Renal cortical epithelial cell (primary cell): ENCODE data around the gene GGA3. TPM values are rescaled to one million over a fixed set of nuclear protein-coding genes. Genes with fewer than 3 reads are reported as not detected.

ENCODE experiments used
- DNase-seq: peaks from one replicate; pipeline ENCODE4 v3.0.0-alpha.2; 2011; ENCODE audit warnings: low read depth
- total RNA-seq: library from RNA; depleted of rRNA; stranded (reverse); fragments of >200 nt; gene quantifications from 2 replicates; pipeline ENCODE4 v1.2.3, GENCODE V29; 2014

The GGA3 gene
- total RNA-seq, 1 donor from 2014 or later: 25.8 TPM

DNA sequence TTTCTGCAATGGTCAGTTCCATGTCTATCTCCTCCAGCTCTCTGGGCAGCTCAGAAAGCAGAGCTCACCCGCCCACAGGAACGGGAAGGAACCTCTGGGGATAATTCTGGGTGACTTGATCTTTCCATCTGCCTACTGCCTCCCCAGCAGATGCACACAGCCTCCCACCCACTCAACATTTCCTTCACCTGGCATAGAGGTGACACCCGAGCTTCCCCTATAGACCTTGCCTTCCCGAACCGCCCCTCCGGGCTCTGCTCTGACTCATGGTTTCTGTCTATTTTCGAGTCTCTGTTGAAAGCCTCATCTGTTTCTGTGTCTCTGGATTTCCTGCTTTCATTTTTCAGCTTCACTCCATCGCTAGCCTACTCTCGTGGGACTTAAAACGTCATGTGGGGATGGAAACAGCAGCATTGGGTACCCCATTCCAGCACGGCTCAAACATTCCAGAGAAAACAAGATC lies 11.4 kb downstream of the GGA3 start:
- peak; percentile 39 for DNase-seq

DNA sequence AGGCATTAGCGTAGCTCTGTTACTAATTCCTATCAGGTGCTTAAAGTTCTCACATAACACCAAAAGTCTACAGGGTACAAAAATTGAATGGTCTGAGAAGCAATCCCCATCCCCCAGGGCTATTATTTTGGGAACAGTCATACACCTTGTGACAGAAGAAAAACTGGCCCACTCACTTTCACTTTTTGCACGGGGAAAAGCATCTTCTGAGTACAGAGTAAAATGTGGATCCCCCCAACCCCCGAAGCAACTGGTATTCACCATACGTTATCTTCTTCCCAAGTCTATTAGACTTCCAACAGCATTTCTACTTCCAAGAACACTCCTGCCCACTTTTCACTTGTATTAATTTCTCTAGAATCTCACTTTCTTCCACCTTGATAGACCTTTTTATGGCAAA lies 11.8 kb downstream of the GGA3 start:
- DNase-seq: no peak

DNA sequence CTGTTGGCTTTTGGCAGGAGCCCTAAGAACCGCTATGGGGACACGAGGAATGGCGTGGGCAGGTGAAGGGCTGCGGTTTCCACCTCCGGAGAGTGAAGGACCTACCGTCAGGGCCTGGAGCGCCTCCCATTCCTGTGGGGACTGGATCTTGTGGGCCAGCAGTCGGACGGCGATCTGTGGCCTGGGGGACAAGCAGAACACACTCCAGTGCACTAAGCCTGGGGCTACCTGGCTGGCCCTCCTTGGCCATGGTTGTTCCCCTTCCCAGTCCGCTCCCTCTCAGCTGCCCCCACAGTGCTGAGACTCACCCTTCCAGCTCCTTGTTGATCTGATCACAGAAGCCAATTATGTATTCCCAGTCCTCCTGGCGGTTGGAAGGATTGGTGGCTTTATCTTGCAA lies 15.0 kb downstream of the GGA3 start:
- no peak for DNase-seq

DNA sequence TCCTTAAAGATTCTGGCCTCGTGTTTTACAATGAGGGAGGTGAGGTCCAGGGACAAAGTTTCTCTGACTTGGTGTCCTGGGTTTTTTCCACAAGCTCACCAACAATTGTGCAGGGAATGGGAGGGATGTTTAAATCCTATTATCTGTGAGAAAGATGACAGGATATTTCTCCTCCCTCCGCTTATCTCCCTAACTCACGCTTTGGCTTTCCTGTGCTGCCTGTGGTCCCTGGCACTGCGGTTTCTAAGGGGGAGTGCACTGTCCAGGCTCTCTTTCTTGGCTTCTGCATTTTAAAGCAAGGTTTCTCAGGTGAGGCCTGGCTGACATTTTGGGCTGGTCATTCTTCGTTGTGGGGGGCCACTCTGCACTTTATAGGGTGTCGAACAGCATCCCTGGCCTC lies 16.4 kb downstream of the GGA3 start:
- DNase-seq: no peak

DNA sequence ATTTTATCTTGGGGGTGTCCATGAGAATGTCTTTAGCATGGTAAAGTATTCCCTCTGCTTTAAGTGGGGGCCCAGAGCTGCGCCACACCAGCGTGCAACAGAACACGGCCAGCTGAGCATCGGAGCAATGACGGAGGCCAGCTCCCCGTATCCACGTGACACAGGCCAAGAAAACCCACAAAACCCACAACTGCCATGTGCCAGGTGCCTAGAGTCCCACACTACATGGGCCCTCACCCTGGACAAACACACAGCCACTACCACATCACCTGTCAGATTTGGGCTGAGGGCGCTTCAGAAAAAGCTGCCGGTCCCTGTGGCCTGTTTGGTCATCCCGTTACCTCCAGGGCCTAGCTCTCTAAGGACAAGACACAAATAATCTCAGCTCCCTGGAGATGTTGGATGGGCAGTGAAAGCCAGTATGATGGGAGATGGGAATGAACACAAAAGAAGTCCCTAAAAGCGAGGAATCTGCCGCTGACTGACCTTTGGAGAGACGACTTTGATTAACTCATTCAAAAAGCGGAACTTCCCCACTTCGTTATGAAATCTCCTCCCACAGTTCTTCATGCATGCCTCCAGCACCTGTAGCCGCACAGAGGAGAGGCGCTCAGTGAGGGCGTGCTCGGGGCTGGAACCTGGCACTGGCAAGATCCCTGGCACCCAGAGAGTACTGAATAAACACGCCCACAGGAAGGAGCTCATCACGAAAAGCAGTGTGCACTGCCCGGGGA lies 17.1 kb downstream of the GGA3 start:
- DNase-seq: no peak

DNA sequence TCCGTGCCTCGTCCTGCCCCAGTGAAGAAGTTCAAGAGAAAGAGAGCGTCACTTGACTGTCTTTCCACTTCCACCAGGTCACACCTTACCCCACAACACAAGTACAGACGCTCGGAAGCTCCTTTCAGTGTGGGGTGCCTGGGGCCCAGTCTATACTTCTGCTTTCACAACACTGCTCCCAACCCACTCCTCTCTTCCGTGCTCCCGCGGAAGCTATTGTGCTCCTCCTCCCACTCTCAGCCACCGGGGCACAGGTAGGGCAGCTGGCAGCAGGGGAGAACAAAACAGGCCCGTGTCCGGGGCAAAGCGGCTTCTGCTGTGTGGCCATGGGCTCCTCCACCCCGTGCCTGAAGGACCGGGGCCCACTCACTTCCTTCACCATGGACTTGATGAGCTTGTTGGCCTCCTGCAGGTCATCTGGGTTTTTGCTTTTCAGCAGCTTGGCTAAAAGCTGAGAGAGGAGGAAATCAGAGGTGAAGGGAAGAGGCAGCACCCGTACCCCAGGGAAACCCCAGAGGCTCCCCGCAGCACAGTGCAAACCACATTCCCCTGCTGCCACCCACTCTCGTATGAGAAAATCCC lies 18.9 kb downstream of the GGA3 start:
- no peak for DNase-seq

DNA sequence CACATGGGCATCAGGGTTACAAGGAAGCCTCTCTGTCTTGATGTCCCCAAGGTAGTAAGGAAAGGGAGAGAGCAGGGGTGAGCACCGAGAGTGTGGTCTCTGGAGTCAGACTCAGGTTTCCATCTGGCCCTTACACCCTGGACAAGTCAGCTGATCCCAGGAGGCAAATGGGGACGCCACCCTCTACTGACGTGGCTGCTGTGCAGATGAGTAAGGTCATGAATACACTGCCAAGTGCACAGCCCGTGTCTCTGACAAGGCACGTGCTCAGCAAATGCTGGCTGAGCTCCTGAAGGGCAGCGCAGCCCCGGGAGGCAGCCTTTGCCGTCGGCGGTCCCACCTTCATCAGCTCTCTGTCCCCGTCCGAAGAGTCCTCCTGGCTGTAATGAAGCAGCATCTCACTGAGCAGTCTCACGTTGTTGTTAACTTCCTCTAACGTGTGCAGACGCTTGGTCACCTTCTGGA lies 19.4 kb downstream of the GGA3 start:
- DNase-seq: no peak

DNA sequence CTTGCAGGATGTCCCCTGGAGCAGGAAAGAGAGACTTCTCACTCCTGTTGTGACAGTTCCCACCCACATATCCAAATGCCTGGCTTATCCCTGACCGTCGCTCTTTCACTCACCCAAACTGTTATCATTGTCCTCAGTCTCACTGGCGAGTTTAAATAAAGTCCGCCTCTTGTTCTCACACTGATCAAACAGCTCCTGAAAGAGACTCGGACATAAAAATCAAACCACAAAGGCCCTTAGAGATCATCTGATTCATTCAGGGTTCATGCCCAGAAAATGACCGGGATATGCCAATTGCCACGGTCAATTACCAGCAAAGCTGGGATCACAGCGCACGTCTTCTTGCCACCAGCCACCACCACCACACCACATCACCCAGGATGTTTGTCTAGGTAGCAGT lies 19.9 kb downstream of the GGA3 start:
- no peak for DNase-seq

DNA sequence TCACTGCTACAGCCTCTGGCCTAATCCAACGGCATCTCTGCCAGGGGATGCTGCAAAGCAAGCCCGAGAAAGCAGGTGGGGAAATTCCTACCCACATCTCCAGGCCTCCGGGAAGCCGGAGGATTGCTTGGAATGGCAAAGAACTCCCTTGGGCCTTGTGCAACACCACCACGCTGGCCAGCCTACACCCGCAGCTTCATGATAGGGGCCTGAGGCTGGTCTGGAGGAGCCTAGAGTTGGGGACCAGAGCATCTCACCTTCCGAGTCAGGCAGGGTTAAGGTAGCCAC lies 20.3 kb downstream of the GGA3 start:
- DNase-seq: no peak

DNA sequence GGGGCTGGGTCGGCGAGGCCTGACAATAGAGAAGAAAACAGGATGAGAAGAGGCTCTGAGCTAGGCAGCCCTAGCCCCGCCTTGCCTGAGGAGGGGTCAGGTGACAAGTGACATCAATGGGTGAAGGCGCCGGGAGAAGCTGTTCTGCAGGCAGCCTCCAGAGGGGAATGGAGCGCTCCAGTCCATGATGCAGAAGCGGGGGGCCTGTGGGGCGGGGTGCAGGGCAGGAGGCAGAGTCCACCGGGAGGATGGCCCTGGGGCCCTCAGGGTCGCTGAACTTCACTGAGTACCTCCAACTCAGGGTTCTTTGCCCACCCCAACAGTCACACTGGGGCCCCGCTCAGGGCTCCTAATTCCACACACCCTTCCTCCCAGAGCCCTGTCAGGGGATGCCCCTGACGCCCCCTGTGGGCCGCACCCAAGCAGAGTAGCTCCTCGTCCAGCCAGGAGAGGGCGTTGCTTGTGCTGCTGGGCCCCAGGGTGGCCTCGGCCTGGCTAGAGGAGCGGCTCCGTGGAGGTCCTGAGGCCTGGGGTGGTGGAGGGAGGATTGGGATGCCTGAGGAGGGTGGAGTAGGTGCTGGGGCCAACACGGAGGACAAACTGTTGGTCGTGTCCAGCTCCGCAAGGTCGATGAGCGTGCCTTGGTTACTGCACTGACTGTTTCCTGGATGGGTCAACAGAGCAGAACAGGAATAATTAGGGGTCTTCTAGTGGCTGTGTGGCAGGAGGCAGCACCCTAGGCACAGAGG lies 20.8 kb downstream of the GGA3 start:
- no peak for DNase-seq

DNA sequence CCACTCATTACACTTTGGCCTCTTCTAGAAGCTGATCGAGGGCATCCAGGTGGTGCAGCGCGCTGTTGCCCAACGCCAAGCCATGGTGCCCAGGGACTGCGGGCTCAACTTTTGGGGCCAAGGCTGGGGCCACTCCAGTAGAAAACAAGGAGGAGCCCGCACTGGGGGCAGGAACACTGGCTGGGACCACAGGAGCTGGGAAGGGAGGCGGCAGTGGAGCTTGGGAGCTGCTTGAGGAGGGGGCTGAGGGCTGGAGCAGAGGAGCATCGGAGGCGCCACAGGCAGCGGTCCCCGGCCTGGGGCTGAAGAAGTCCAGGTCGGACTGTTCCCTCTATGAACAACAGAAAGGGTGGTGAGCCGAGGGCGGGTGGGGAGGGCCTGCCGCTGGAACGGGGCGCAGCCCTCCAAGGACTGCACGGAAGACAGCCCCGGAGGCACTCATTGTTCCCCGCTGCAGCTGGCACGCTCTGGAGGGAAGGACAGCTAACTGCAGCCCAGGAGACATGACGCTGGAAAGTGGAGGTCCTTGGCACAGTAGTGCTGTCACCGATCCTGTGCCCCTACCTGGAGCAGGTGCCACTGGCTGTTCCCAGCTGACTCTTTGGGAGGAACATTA lies 21.5 kb downstream of the GGA3 start:
- DNase-seq: no peak

DNA sequence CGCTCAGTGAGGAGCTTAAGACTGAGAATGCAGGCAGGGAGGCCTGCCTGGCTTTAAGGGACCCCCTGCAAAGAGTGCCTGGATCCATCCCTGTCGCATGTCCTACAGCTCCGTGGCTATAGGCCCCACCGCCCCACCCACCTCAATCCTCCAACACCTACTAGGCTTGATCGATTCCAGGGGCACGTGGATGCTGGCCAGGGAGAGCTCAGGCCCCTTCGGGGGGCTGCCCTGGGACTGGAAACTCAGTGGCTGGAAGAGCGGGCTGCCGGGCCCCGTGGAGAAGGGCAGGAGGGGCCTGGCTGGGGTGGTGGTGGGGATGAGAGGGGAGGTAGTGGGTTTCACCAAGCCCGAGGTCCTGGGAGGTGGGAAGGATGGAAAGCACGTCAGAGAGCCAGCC lies 22.2 kb downstream of the GGA3 start:
- DNase-seq: no peak

DNA sequence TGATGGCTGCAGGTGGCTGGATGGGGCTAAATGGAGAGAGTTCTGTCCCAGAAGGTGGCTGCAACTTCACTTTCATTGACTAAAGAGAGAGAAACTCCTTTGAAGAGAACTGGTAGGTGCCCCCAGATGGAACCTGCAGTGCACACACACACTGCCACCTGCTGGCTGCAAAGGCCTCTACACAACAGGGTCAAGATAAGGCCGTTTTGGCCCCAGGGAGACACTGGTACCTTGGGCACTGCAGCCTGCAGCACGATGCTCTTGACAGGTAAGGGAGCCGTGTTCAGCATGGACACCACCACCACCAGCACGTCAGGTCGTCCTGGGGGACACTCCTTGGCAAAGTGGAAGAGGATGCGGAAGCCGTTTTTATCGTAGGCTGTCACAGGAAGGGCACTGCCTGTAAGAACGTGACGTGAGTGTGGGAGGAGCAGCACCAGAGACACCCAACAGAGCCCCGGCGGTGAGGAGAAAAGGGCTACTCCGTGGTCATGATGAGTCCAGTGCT lies 22.7 kb downstream of the GGA3 start:
- peak; percentile 58 for DNase-seq

DNA sequence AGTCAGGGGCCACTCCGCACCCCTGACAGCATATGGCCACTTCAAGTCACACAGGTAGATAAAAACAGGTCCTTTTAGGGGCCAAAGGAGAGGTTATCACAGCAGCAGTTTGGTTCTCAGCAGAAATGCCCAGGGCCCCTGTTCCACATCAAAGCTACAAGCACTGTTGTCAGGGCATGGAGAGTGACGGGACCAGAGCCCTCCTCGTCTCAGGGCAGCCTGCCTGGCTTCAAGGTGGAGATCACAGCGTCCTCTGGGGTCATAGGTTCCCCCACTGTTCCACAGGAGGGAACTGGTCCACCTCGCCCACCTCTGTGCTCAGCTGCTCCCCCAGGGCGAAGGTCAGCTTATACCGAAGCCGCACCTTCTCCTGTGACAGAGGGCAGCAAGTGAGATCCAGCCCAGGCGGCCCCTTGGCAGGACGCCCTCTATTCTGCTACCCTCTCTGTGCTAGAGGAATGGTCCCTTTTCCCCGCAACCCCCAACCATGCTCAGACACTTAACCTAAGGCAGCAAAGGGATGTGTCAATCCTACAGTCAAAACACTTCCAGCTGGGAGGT lies 23.3 kb downstream of the GGA3 start:
- no peak for DNase-seq

DNA sequence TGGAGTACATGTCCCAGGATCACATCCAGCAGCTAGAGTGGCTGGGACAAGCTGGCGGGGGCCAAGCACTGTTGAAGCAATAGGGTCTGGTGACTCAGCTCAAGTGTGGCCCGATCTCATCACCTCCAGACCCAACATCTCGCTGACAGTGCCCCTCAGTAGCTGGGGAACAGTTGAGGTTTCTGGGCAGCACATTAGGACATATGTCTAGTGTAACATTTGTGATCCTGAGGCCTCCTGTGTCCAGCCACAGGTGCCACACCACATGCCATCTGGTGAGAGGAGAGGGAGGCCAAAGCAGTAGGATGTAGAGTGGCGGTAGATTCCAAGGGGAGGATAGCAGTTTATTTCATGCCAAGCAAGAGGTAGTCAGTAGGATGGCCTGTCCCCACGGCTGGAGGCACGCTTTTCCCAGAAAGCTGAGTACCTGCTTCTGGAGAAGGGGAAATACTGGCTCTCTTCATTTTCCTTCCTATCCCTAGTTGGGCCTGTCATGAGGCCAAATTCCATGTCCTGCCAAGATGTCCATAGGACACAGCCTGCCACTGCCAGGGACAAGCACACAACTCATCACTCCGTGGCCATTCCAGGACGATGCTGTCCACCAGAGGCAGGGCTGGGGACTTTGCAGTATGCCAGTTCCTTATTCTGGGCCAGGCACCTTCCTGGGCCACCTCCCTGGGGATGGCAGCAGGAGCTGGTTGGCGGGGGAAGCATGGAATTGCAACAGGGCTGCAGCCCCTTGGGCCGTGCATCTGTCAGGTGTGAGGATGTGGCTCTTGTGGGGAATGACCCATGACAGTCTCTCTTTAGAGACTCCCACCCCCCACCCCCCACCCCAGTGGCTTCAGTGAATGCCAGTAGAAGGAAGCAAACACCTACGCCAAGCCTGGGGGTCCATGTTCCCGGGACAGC lies 24.0 kb downstream of the GGA3 start:
- no peak for DNase-seq

DNA sequence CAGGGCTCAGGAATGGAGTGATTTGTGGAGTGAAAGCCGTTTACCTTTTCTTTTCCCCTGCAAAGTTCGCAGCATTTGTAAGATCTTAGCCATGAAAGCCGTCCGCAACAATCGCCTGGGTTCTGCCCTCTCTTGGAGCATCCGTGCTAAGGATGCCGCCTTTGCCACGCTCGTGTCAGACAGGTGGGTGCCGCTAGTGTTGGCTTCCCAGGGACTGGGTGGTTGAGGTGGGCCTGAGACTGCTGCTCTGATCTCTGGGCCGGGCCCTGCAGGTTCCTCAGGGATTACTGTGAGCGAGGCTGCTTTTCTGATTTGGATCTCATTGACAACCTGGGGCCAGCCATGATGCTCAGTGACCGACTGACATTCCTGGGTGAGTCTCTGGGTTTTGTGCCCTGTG lies 28.6 kb downstream of the GGA3 start:
- DNase-seq: no peak

DNA sequence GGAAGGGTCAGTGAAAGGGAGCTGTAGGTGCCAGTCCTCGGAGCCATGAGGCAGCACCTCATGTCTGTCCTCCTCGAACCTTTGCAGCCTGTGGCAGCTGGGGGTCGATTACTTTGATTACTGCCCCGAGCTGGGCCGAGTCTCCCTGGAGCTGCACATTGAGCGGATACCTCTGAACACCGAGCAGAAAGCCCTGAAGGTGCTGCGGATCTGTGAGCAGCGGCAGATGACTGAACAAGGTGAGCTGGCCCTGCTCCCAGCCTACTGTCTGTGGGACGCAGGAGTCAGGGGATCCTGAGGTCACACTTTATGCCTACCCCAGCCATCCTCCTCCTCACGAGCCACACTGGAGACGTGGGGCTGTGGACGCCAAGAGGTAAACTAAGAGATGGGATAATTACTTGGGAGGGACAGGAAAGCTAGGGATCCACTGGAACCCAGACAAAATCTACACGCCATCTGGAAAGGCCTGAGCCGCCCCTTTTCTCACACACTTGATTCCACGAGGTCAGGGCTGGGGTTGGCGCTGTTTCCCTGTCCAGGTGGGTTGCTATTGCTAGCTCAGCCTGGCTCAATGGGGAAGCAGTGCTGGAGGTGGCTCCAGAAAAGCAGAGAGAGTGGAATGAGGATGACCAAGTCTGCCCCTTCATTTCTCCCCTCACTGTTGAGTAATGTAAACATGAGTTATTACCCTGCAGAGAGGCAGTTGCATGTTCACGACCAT lies 29.5 kb downstream of the GGA3 start:
- no peak for DNase-seq

DNA sequence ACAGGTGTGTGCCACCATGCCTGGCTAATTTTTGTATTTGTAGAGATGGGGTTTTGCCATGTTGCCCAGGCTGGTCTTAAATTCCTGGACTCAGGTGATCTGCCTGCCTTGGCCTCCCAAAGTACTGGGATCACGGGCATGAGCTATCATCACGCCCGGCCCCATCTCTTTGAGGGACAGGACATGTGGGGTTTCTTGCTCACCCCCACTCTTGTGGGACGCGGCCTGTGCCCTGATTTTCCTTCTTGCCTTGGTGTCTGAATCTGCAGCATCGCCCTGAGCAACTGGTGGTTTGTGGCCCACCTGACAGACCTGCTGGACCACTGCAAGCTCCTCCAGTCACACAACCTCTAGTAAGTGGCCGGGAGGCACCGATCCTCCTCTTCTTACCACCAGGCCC lies 30.3 kb downstream of the GGA3 start:
- no peak for DNase-seq

DNA sequence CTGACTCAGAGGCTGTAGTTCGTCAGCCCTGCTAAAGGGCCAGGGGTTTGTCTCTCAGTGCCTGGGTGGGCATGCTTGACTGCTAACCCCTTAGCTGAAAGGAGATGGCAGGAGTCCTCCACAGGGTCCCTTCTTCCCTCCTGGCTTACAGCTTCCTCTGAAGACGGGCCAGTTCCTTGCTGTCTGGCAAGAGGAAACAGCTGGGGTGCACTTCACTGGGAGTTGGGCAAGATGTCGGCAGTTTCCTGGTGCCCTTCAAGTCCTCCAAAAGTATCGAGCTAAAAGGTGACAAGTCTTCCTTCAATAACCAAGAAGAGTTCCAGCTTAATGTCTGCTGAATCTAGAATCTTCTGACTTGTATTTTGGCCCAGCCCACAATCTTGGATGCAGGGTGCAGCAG lies 32.6 kb downstream of the GGA3 start:
- no peak for DNase-seq

DNA sequence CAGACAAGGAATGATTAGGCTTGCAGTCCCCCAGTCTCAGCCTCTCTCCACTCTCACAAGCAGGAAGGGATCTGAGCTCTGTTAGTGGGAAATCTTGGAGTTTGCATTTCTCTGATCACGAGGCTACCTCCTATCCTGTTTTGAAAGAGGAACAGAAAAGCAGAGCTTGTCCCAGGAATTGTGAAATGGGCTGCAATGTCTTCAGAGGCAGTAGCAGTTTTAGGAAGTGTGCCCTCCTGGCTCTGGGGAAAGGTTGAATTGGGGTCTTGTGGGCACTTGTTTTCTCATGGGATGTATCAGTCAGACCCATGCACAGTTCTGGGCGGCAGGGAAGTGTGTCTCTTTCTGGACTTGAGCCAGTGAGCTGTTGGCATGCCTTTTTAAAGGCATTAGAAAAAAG lies 33.1 kb downstream of the GGA3 start:
- no peak for DNase-seq

DNA sequence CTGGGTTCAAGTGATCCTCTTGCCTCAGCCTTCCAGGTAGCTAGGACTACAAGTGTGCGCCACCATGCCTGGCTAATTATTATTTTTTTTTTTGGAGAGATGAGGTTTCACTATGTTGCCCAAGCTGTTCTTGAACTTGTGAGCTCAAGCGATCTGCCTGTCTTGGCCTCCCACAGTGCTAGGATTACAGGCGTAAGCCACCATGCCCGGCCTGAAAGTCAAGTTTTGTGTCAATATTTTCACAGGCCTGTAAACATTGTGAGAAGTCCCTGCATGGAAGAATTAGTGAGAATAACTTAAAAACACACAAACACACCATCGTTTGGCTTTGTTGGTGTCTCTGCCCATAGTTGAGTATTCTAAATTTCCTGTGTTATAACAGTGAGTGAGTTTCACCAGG lies 33.7 kb downstream of the GGA3 start:
- DNase-seq: no peak
